Subcutaneous adipose tissue (tissue), 4 donors: Measurements from ENCODE around the gene WDR27. TPM values are rescaled to one million over a fixed set of nuclear protein-coding genes. Genes with fewer than 3 reads are reported as not detected.

Source experiments
- CTCF ChIP-seq: fragments of 450-650 bp; IDR thresholded peaks from one replicate; pipeline ENCODE4 v1.5.1; 2016; ENCODE audit warnings: low read depth, mild to moderate bottlenecking, control low read depth, antibody characterized with exemption, moderate library complexity
- total RNA-seq, 4 donors: library from RNA; depleted of rRNA; stranded (reverse); fragments of >200 nt; gene quantifications; one replicate each; pipeline ENCODE4 v1.1.0, GENCODE V29; 2016

Gene WDR27
- total RNA-seq, 4 donors from 2014 or later = 26.0 to 36.4 (median 31.3) TPM

- no peak for TF ChIP-seq CTCF
Observed at GRCh38 chr6:169571123-169571962, 130.5 kb downstream of the WDR27 start.

- no peak for TF ChIP-seq CTCF
Observed at GRCh38 chr6:169568314-169569087, 133.3 kb downstream of the WDR27 start.

GRCh38 chr6:169567819-169568218 is 134.0 kb downstream of the WDR27 start:
- no peak for TF ChIP-seq CTCF

- TF ChIP-seq CTCF = no peak
Observed at GRCh38 chr6:169566961-169567750, 134.7 kb downstream of the WDR27 start.

- TF ChIP-seq CTCF = no peak
Observed at GRCh38 chr6:169566319-169566718, 135.5 kb downstream of the WDR27 start.

GRCh38 chr6:169564453-169565240 is 137.2 kb downstream of the WDR27 start:
- no peak for TF ChIP-seq CTCF
